Spleen (tissue), 7 donors: ENCODE measurements around the gene RAB3IL1.

Source experiments
- CTCF ChIP-seq, 11 experiments: fragments of 200-600 bp in 7 of 11; fragments of 450-650 bp in 4 of 11; sonication (generic) in 4 of 11; IDR thresholded peaks in 8 of 11; conservative IDR thresholded peaks in 3 of 11; 1 replicate in 7 of 11; 2 replicates in 4 of 11; pipeline versions ENCODE4 v1.4.0 to v1.8.0; 2016 to 2021; ENCODE audit warnings: antibody characterized with exemption in 11 of 11, inconsistent platforms in 4 of 11, mild to moderate bottlenecking in 1 of 11
- POLR2A ChIP-seq, 3 donors: fragments of 450-650 bp; IDR thresholded peaks; one replicate each; pipeline ENCODE4 v1.5.1; 2017; ENCODE audit warnings: antibody characterized with exemption in 3 of 3, mild to moderate bottlenecking in 1 of 3
- POLR2AphosphoS5 ChIP-seq, 3 donors: sonication (generic); formaldehyde crosslinking; IDR thresholded peaks; one replicate each; pipeline ENCODE4 v1.5.1; 2017; ENCODE audit warnings: antibody characterized with exemption in 3 of 3
- donor health status: DM: no; HTN: no; CAD: no; lungs with moderate emphysema.
- donor health status: DM: no; HTN: no; CAD: no.
- donor health status: DM: no; HTN: no; CAD: no.

GRCh38 chr11:61875698-61876097 lies 41.7 kb downstream of the RAB3IL1 start:
- TF ChIP-seq CTCF (IDR thresholded peaks at IDR 0.05 in 8 of 11, conservative IDR thresholded peaks at IDR 0.05 in 3 of 11) (no peak), POLR2A (IDR thresholded peaks at IDR 0.05) (no peak), POLR2AphosphoS5 (IDR thresholded peaks at IDR 0.05) (no peak)
